ENCODE measurements around the gene STT3B.
"Not testable (repeated sequence)": the region's sequence is repeated elsewhere in the genome, so short reads cannot be mapped to it uniquely, and the experiment has no call there.

The STT3B gene

DNA sequence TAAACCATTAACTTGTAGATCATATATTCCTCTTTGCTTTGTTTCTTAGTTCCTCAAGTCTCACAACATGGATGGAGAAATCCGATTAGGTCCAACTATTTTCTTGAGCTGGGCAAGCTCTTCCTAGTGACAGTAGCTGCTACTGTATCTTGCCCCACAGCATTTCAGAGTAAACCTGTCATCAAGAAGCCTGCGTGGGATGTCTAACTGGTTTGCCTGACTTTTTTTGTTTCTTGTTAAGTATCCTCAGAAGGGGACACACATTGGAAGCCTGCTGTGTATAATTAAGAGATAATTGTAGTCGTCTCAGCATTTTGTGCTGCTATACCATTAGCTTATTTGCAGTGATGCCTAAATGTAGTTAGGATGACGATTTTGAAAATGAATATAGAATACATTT, 29.3 kb upstream of the STT3B start:
- H3K9me3 ChIP-seq (ENCODE audit: control insufficient read depth, low read length): no peaks in the 10 kb centered on the region
- no peaks in the 10 kb centered on the region for H3K36me3 ChIP-seq (ENCODE audit: control insufficient read depth, insufficient read depth, low read length)

DNA sequence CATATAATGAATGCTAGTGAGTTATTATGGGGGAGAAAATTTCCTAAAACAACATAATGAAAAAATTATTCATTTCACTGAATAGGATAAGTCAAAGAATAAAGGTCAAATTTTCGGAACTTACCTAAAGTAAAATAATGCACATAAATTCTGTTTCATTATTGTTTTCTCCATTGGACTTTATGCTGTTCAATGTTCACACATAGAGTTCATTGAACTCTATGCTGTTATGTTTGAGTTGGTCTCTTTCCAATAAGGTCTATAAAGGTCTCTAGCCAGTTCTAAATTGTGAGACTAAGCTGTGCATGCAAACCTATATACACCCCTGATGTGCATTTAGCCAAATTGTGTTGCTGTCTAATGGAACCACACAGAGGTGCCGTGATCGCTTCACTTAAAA, 28.5 kb upstream of the STT3B start:
- no peak overlapping the region for H3K4me3 ChIP-seq (ENCODE audit: low read length)
- no peaks in the 10 kb centered on the region for H3K27me3 ChIP-seq (ENCODE audit: control insufficient read depth, insufficient read depth, low read length)
- no peak overlapping the region for H3K9ac ChIP-seq (ENCODE audit: low read length)
- no peaks in the 10 kb centered on the region for H3K9me3 ChIP-seq (ENCODE audit: control insufficient read depth, low read length)
- no peaks in the 10 kb centered on the region for H3K4me1 ChIP-seq (ENCODE audit: control insufficient read depth, insufficient read depth, low read length)
- H3K36me3 ChIP-seq (ENCODE audit: control insufficient read depth, insufficient read depth, low read length): no peaks in the 10 kb centered on the region

More for the DNA sequence above, 29.3 kb upstream of the STT3B start:
- no peak overlapping the region for H3K9ac ChIP-seq (ENCODE audit: low read length)
- H3K4me1 ChIP-seq (ENCODE audit: control insufficient read depth, insufficient read depth, low read length): no peaks in the 10 kb centered on the region
- no peaks in the 10 kb centered on the region for H3K27me3 ChIP-seq (ENCODE audit: control insufficient read depth, insufficient read depth, low read length)
- H3K4me3 ChIP-seq (ENCODE audit: low read length): no peak overlapping the region

DNA sequence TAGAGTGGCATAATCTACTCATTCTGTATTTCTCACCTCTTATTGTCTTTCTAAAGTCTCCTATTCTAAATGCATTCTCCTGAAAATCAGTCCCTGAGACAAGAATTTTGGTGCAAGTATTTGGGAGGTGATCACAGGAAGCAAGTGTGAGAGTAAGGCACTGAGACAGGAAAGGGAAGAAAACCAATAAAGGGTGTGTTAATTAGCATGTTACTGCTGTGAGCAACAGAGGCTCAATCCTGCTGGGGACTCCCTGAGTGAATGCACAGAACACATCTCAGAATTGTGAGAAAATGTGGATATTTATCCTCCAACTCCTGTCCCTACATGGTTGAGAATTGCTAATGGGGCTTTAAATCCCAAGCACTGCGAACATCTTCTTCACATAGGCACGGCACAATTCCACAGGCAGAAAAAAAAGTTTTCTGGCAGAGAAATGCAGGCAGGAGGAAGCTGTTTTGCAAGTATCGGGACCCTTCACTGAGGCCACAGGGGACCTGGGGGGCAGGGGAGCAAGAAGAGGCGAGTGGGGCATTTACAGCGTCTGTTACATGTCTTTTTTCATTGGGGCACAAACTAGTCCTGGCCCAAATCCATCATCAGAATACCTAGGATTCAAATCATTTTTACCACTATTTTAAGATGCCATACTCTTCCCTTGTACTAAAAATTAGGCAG, 27.2 kb upstream of the STT3B start:
- Histone ChIP-seq H3K27me3 (ENCODE audit: control insufficient read depth, insufficient read depth, low read length) (no peaks in the 10 kb centered on the region), H3K9me3 (ENCODE audit: control insufficient read depth, low read length) (no peaks in the 10 kb centered on the region), H3K36me3 (ENCODE audit: control insufficient read depth, insufficient read depth, low read length) (no peaks in the 10 kb centered on the region), H3K9ac (ENCODE audit: low read length) (no peak overlapping the region), H3K4me1 (ENCODE audit: control insufficient read depth, insufficient read depth, low read length) (no peaks in the 10 kb centered on the region), H3K4me3 (ENCODE audit: low read length) (no peak overlapping the region)

DNA sequence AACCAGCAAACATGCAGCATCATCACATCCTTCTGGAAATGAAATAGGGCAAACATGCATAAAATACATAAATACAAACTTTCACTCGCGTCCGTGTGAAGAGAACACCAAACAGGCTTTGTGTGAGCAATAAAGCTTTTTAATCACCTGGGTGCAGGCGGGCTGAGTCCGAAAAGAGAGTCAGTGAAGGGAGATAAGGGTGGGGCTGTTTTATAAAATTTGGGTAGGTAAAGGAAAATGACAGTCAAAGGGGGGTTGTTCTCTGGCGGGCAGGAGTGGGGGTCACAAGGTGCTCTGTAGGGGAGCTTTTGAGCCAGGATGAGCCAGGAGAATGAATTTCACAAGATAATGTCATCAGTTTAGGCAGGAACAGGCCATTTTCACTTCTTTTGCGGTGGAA, 26.2 kb upstream of the STT3B start:
- H3K9me3 ChIP-seq (ENCODE audit: control insufficient read depth, low read length); H3K4me1 ChIP-seq (ENCODE audit: control insufficient read depth, insufficient read depth, low read length); H3K9ac ChIP-seq (ENCODE audit: low read length); H3K36me3 ChIP-seq (ENCODE audit: control insufficient read depth, insufficient read depth, low read length); H3K27me3 ChIP-seq (ENCODE audit: control insufficient read depth, insufficient read depth, low read length); H3K4me3 ChIP-seq (ENCODE audit: low read length): not testable (repeated sequence)

DNA sequence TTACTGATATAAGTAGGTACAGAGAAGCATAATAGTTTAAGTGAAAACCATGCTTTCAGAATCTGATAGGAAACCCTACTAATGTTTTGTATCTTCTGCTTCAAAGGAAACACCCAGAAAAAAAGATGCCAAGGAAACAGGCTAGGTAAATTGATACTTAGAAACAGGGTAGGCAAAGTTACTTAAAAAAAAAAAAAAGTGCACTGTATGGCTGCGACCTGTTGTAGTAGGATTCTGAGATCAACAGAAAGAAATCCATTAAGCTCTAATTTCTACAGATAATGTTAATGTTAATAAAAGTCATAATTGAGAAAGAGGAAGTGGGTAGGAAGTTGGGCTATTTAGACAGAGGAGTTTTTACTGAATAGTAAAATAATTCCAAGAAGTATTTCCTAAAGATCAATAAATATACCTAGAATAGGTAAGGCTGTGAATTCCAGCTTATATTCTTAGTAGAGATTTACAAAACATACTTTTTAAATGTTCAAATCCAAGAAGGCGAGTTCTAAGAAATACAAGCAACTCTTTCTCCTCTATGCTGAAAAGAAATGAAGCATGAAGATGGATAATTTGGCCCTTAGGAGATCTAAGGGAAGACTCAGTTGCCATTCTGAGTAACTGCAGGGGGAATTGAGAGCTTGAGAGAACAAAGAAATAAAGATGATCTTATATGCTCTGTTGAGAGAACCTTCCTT, 24.1 kb upstream of the STT3B start:
- no peaks in the 10 kb centered on the region for H3K27me3 ChIP-seq (ENCODE audit: control insufficient read depth, insufficient read depth, low read length)
- H3K9ac ChIP-seq (ENCODE audit: low read length): no peak overlapping the region
- no peaks in the 10 kb centered on the region for H3K36me3 ChIP-seq (ENCODE audit: control insufficient read depth, insufficient read depth, low read length)
- H3K4me3 ChIP-seq (ENCODE audit: low read length): no peak overlapping the region
- no peaks in the 10 kb centered on the region for H3K9me3 ChIP-seq (ENCODE audit: control insufficient read depth, low read length)
- H3K4me1 ChIP-seq (ENCODE audit: control insufficient read depth, insufficient read depth, low read length): no peaks in the 10 kb centered on the region

DNA sequence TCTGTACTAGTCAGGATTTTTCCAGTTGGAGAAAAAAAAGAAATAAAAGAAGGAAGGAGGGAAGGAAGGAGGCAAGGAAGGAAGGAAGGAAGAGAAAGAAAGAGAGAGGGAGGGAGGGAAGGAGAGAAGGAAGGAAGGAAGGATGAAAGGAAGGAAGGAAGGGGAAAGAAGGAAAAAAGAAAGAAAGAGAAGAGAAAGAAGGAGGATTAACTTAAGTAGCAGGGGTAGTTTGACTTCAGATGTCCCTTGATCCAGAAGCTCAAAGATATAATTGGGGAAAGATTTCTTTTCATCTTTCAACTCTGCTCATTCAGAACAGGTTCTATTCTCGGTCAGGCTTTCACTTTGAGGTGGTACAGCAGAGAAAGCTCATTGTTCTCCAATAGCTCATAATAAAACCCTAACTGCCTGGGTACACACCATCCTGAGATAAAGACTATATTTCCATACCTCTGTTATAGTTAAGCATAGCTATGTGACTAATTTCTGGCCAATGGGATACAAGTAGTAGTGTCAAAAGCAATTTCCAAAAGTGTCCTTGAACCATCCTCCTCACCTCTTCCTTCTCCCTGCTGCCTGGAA, 23.5 kb upstream of the STT3B start:
- Histone ChIP-seq H3K36me3 (ENCODE audit: control insufficient read depth, insufficient read depth, low read length) (no peaks in the 10 kb centered on the region), H3K9me3 (ENCODE audit: control insufficient read depth, low read length) (no peaks in the 10 kb centered on the region), H3K4me1 (ENCODE audit: control insufficient read depth, insufficient read depth, low read length) (no peaks in the 10 kb centered on the region), H3K4me3 (ENCODE audit: low read length) (no peak overlapping the region), H3K9ac (ENCODE audit: low read length) (no peak overlapping the region), H3K27me3 (ENCODE audit: control insufficient read depth, insufficient read depth, low read length) (no peaks in the 10 kb centered on the region)

DNA sequence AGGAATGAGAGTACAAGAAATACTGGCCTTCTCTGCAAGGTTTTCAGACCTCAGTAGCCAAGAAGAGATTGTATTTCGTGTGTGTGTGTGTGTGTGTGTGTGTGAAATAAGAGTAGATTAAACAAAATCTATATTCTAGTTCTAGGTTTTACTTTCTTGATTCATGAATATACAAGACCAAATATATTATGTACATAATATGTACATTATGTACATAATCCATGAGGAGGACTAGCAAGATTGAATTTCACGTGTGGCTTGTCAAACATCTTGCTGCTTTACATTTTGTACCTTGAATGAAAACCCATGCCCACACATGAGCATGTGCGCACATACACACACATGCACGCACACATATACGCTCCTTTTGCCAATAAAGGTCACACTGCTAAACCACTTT, 18.2 kb upstream of the STT3B start:
- H3K4me1 ChIP-seq (ENCODE audit: control insufficient read depth, insufficient read depth, low read length): no peaks in the 10 kb centered on the region
- H3K9me3 ChIP-seq (ENCODE audit: control insufficient read depth, low read length): no peaks in the 10 kb centered on the region
- H3K9ac ChIP-seq (ENCODE audit: low read length): no peak overlapping the region
- H3K36me3 ChIP-seq (ENCODE audit: control insufficient read depth, insufficient read depth, low read length): no peaks in the 10 kb centered on the region
- no peak overlapping the region for H3K4me3 ChIP-seq (ENCODE audit: low read length)
- H3K27me3 ChIP-seq (ENCODE audit: control insufficient read depth, insufficient read depth, low read length): no peaks in the 10 kb centered on the region

DNA sequence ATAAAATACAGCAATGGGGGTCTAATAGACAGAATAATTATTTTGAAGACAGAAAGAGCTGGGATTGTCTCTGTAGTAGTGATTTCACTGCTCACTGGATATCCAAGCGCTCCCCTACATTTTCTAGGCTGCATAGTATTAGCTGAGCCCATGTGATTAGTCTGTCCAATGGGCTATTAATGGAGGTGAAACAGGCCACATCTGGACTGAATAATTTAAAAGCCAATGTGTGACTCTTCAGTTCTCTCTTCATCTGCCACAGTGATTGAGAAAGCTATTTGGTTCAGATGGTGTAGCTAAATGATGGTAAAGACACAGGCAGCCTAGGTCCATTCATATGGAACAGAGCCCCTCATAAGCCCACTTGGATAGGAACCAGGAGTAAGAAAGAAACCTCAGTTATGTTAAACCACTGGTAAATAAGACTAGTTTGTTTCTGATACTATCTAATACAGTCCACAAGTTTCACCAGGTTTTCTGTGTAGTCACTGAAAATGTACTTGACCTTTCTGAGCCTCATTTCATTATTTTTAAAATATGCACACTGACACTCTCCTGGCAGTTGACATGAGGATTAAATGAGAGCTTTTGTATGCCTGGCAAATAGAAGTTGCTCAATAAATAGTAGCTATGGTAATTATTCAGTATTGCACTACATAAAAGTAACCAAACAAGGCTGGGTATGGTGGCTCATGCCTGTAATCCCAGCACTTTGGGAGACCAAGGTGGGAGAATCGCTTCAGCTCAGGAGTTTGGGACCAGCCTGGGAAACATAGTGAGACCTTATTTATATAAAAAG, 17.0 kb upstream of the STT3B start:
- Histone ChIP-seq H3K9ac (ENCODE audit: low read length) (no peak overlapping the region), H3K27me3 (ENCODE audit: control insufficient read depth, insufficient read depth, low read length) (no peaks in the 10 kb centered on the region), H3K4me1 (ENCODE audit: control insufficient read depth, insufficient read depth, low read length) (no peaks in the 10 kb centered on the region), H3K4me3 (ENCODE audit: low read length) (no peak overlapping the region), H3K9me3 (ENCODE audit: control insufficient read depth, low read length) (no peaks in the 10 kb centered on the region), H3K36me3 (ENCODE audit: control insufficient read depth, insufficient read depth, low read length) (no peaks in the 10 kb centered on the region)

DNA sequence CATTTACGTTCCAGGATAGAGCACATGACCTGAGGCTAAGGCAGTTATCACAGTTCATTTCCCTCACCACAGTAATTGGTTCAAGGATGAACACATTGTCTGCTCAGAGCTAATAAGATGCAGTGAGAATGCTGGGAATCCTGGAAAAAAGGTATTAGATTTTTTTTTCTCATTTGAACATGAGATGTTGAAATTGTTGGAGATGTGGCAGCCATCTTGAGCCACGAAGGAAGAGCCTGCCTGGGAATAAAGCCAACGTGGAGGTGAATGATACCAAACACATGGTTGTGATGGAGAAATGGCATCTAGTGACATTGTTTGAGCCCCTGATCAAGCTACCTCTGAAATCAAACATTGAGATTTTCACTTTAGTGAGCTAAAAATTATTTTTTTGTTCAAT, 16.0 kb upstream of the STT3B start:
- Histone ChIP-seq H3K4me3 (ENCODE audit: low read length) (no peak overlapping the region), H3K27me3 (ENCODE audit: control insufficient read depth, insufficient read depth, low read length) (no peaks in the 10 kb centered on the region), H3K9ac (ENCODE audit: low read length) (no peak overlapping the region), H3K36me3 (ENCODE audit: control insufficient read depth, insufficient read depth, low read length) (no peaks in the 10 kb centered on the region), H3K4me1 (ENCODE audit: control insufficient read depth, insufficient read depth, low read length) (no peaks in the 10 kb centered on the region), H3K9me3 (ENCODE audit: control insufficient read depth, low read length) (no peaks in the 10 kb centered on the region)

DNA sequence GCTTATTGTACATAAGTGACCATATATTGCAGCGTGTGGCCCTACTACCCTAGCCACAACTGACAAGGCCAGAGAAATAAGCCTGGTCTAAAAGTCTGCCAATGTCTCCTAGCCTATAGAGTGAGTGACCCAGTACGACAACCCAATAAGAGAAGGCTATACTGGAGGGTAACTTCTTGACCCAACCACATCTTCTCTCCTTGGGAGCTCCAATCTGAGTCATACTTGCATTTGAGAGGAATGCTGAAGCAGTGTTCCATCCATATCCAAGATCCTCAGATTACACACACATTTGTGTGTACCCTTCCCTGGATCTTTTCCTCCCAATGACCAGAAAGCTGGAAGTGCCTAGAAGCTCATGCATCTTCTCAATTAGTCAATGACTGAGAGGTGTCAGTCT, 11.3 kb upstream of the STT3B start:
- no peaks in the 10 kb centered on the region for H3K9me3 ChIP-seq (ENCODE audit: control insufficient read depth, low read length)
- no peaks in the 10 kb centered on the region for H3K36me3 ChIP-seq (ENCODE audit: control insufficient read depth, insufficient read depth, low read length)
- no peak overlapping the region for H3K9ac ChIP-seq (ENCODE audit: low read length)
- H3K4me3 ChIP-seq (ENCODE audit: low read length): no peak overlapping the region
- no peaks in the 10 kb centered on the region for H3K4me1 ChIP-seq (ENCODE audit: control insufficient read depth, insufficient read depth, low read length)
- no peaks in the 10 kb centered on the region for H3K27me3 ChIP-seq (ENCODE audit: control insufficient read depth, insufficient read depth, low read length)

DNA sequence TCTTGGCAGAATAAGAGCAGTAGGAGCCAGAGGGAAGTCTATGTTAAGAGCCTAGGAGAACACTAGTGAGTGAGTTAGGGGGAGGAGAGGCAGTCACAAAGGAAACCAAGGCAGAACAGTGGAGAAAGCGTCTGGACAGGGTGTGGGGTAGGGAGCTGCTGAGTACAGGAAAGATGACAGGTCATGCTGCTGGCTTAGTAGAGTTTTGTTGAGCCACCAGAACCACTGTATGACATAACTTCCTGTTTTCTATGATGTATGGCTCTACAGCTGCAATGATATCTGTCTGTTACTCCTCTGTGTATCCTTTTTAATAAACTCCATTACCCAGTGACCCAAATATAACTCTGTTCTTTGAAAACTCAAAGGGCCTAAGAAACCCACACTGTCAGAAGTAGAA, 10.6 kb upstream of the STT3B start:
- H3K4me3 ChIP-seq (ENCODE audit: low read length): no peak overlapping the region
- no peaks in the 10 kb centered on the region for H3K4me1 ChIP-seq (ENCODE audit: control insufficient read depth, insufficient read depth, low read length)
- H3K9ac ChIP-seq (ENCODE audit: low read length): no peak overlapping the region
- H3K36me3 ChIP-seq (ENCODE audit: control insufficient read depth, insufficient read depth, low read length): no peaks in the 10 kb centered on the region
- no peaks in the 10 kb centered on the region for H3K27me3 ChIP-seq (ENCODE audit: control insufficient read depth, insufficient read depth, low read length)
- H3K9me3 ChIP-seq (ENCODE audit: control insufficient read depth, low read length): no peaks in the 10 kb centered on the region

DNA sequence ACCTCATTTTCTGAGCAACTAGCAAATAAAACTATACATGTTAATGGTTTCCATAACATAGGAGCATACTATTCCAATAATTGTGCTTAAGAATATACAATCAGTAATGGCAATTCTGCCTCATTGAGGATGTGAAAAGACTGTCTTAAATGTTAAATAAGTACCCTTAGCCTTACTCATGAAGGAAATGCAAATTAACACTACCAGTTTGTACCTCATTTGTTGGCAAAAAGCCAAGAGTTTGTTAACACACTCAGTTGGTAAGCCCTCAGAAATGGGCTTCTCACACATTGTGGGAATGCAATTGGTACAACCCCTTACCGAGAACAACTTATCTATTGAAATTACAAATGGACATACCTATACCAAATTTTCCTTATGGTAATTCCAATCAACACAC, 9.2 kb upstream of the STT3B start:
- H3K36me3 ChIP-seq (ENCODE audit: control insufficient read depth, insufficient read depth, low read length): no peaks in the 10 kb centered on the region
- no peaks in the 10 kb centered on the region for H3K9me3 ChIP-seq (ENCODE audit: control insufficient read depth, low read length)
- no peak overlapping the region for H3K4me3 ChIP-seq (ENCODE audit: low read length)
- no peaks in the 10 kb centered on the region for H3K4me1 ChIP-seq (ENCODE audit: control insufficient read depth, insufficient read depth, low read length)
- no peaks in the 10 kb centered on the region for H3K27me3 ChIP-seq (ENCODE audit: control insufficient read depth, insufficient read depth, low read length)
- no peak overlapping the region for H3K9ac ChIP-seq (ENCODE audit: low read length)

All from mucosa of stomach (tissue), 1 donor.